ENCODE measurements around the gene IL1R1. TPM values are rescaled to one million over a fixed set of nuclear protein-coding genes. Genes with fewer than 3 reads are reported as not detected.

The IL1R1 gene
- total RNA-seq, 5 donors from 2014 or later (not counting 1 experiment from before 2014, with no cell fraction given) = 0.43 to 4.5 (median 1.7) TPM

GRCh38 chr2:102176172-102176571 lies 33.6 kb downstream of the IL1R1 start:
- DNase-seq = no peak
- no peak overlapping the region for H3K27ac Mint-ChIP-seq
- no peak overlapping the region for H3K4me3 ChIP-seq (ENCODE audit: control insufficient read depth in 1 of 2, extremely low read depth in 1 of 2, low read length in 1 of 2)
- peaks cover 0 to 3% of the 10 kb centered on the region in 2 experiments for H3K4me1 ChIP-seq (ENCODE audit: control insufficient read depth in 1 of 2, extremely low read depth in 1 of 2, insufficient read depth in 2 of 2, low read length in 2 of 2)
- H3K4me3 Mint-ChIP-seq = no peak overlapping the region
- no peak overlapping the region for H3K27ac ChIP-seq (ENCODE audit: low read length)
- 80% methylated on average over 2 of the region's 3 CpGs for WGBS (ENCODE audit: insufficient coverage)
- no peaks in the 10 kb centered on the region for H3K36me3 ChIP-seq (ENCODE audit: control insufficient read depth in 2 of 2, extremely low read depth in 1 of 2, insufficient read depth in 1 of 2, low read length in 1 of 2)
- no peak for ATAC-seq (replicated peaks in 1 of 4)
- H3K27me3 Mint-ChIP-seq = peaks cover under 1 to 5% of the 10 kb centered on the region in 2 donors
- no peaks in the 10 kb centered on the region for H3K36me3 Mint-ChIP-seq
- no peaks in the 10 kb centered on the region for H3K9me3 ChIP-seq
- no peaks in the 10 kb centered on the region for H3K9me3 Mint-ChIP-seq
- CTCF ChIA-PET = no interaction called here
- POLR2A ChIA-PET = no interaction called here
- peaks cover 8 to 16% (median 10%) of the 10 kb centered on the region in 3 donors for H3K4me1 Mint-ChIP-seq
- H3K27me3 ChIP-seq (replicated peaks in 1 of 2; ENCODE audit: control insufficient read depth in 2 of 2, extremely low read depth in 1 of 2, insufficient read depth in 2 of 2, low read length in 1 of 2) = no peaks in the 10 kb centered on the region

GRCh38 chr2:102177814-102178478 lies 35.4 kb downstream of the IL1R1 start:
- CTCF ChIA-PET = interaction anchor here in 1 of 2 donors (0.6 kb wide), 1 partner anchor 614 kb away, joined by 4 read pairs; no protein-coding TSS in a partner anchor
- no peak overlapping the region for H3K27ac Mint-ChIP-seq
- H3K4me3 Mint-ChIP-seq = no peak overlapping the region
- no peaks in the 10 kb centered on the region for H3K36me3 Mint-ChIP-seq
- Histone ChIP-seq H3K4me1 (ENCODE audit: control insufficient read depth in 1 of 2, extremely low read depth in 1 of 2, insufficient read depth in 2 of 2, low read length in 2 of 2) (peaks cover 0 to under 1% of the 10 kb centered on the region in 2 experiments), H3K27ac (ENCODE audit: low read length) (no peak overlapping the region), H3K36me3 (ENCODE audit: control insufficient read depth in 2 of 2, extremely low read depth in 1 of 2, insufficient read depth in 1 of 2, low read length in 1 of 2) (no peaks in the 10 kb centered on the region), H3K4me3 (ENCODE audit: control insufficient read depth in 1 of 2, extremely low read depth in 1 of 2, low read length in 1 of 2) (no peak overlapping the region), H3K27me3 (replicated peaks in 1 of 2; ENCODE audit: control insufficient read depth in 2 of 2, extremely low read depth in 1 of 2, insufficient read depth in 2 of 2, low read length in 1 of 2) (no peaks in the 10 kb centered on the region), H3K9me3 (no peaks in the 10 kb centered on the region)
- 67% methylated on average over 4 of the region's 7 CpGs for WGBS (ENCODE audit: insufficient coverage)
- H3K9me3 Mint-ChIP-seq = no peaks in the 10 kb centered on the region
- ATAC-seq (replicated peaks in 1 of 4) = no peak
- peaks cover 5 to 7% of the 10 kb centered on the region in 2 donors for H3K27me3 Mint-ChIP-seq
- DNase-seq = no peak
- peaks cover 1 to 9% (median 2%) of the 10 kb centered on the region in 3 donors for H3K4me1 Mint-ChIP-seq
- POLR2A ChIA-PET = no interaction called here

GRCh38 chr2:102179061-102179460 lies 36.5 kb downstream of the IL1R1 start:
- CTCF ChIA-PET = no interaction called here
- Mint-ChIP-seq H3K9me3 (no peaks in the 10 kb centered on the region), H3K27ac (no peak overlapping the region), H3K27me3 (peaks cover 5 to 7% of the 10 kb centered on the region in 2 donors), H3K4me3 (no peak overlapping the region), H3K4me1 (peaks cover 0 to 7% (median 0%) of the 10 kb centered on the region in 3 donors), H3K36me3 (no peaks in the 10 kb centered on the region)
- no peak overlapping the region for H3K27ac ChIP-seq (ENCODE audit: low read length)
- no CpG with 5 or more reads among the region's 3 CpGs for WGBS (ENCODE audit: insufficient coverage)
- DNase-seq = no peak
- H3K9me3 ChIP-seq = no peaks in the 10 kb centered on the region
- H3K4me3 ChIP-seq (ENCODE audit: control insufficient read depth in 1 of 2, extremely low read depth in 1 of 2, low read length in 1 of 2) = no peak overlapping the region
- no peaks in the 10 kb centered on the region for H3K36me3 ChIP-seq (ENCODE audit: control insufficient read depth in 2 of 2, extremely low read depth in 1 of 2, insufficient read depth in 1 of 2, low read length in 1 of 2)
- peaks cover 0 to 2% of the 10 kb centered on the region in 2 experiments for H3K27me3 ChIP-seq (replicated peaks in 1 of 2; ENCODE audit: control insufficient read depth in 2 of 2, extremely low read depth in 1 of 2, insufficient read depth in 2 of 2, low read length in 1 of 2)
- POLR2A ChIA-PET = no interaction called here
- no peak for ATAC-seq (replicated peaks in 1 of 4)
- no peaks in the 10 kb centered on the region for H3K4me1 ChIP-seq (ENCODE audit: control insufficient read depth in 1 of 2, extremely low read depth in 1 of 2, insufficient read depth in 2 of 2, low read length in 2 of 2)

- H3K27ac ChIP-seq (ENCODE audit: low read length) = no peak overlapping the region
- no peak for ATAC-seq (replicated peaks in 1 of 4)
- peaks cover 0 to 13% (median 0%) of the 10 kb centered on the region in 3 donors for H3K4me1 Mint-ChIP-seq
- no peaks in the 10 kb centered on the region for H3K9me3 ChIP-seq
- H3K27me3 Mint-ChIP-seq = peaks cover 5 to 9% of the 10 kb centered on the region in 2 donors
- no peak overlapping the region for H3K4me3 Mint-ChIP-seq
- no CpG with 5 or more reads among the region's 2 CpGs for WGBS (ENCODE audit: insufficient coverage)
- ChIA-PET CTCF (no interaction called here), POLR2A (no interaction called here)
- H3K4me1 ChIP-seq (ENCODE audit: control insufficient read depth in 1 of 2, extremely low read depth in 1 of 2, insufficient read depth in 2 of 2, low read length in 2 of 2) = no peaks in the 10 kb centered on the region
- no peaks in the 10 kb centered on the region for H3K9me3 Mint-ChIP-seq
- H3K4me3 ChIP-seq (ENCODE audit: control insufficient read depth in 1 of 2, extremely low read depth in 1 of 2, low read length in 1 of 2) = no peak overlapping the region
- H3K36me3 Mint-ChIP-seq = no peaks in the 10 kb centered on the region
- no peaks in the 10 kb centered on the region for H3K36me3 ChIP-seq (ENCODE audit: control insufficient read depth in 2 of 2, extremely low read depth in 1 of 2, insufficient read depth in 1 of 2, low read length in 1 of 2)
- H3K27me3 ChIP-seq (replicated peaks in 1 of 2; ENCODE audit: control insufficient read depth in 2 of 2, extremely low read depth in 1 of 2, insufficient read depth in 2 of 2, low read length in 1 of 2) = peaks cover 0 to 2% of the 10 kb centered on the region in 2 experiments
- no peak for DNase-seq
- no peak overlapping the region for H3K27ac Mint-ChIP-seq
Measured at GRCh38 chr2:102179788-102180686, 37.5 kb downstream of the IL1R1 start.

GRCh38 chr2:102180687-102180999 lies 38.1 kb downstream of the IL1R1 start:
- ATAC-seq (replicated peaks in 1 of 4) (no peak), DNase-seq (no peak)
- ChIA-PET POLR2A (no interaction called here), CTCF (no interaction called here)
- H3K4me1 ChIP-seq (ENCODE audit: control insufficient read depth in 1 of 2, extremely low read depth in 1 of 2, insufficient read depth in 2 of 2, low read length in 2 of 2) = no peaks in the 10 kb centered on the region
- Mint-ChIP-seq H3K36me3 (no peaks in the 10 kb centered on the region), H3K9me3 (no peaks in the 10 kb centered on the region), H3K4me1 (peaks cover 0 to 18% (median 3%) of the 10 kb centered on the region in 3 donors), H3K27ac (no peak overlapping the region), H3K27me3 (peaks cover 5 to 9% of the 10 kb centered on the region in 2 donors), H3K4me3 (no peak overlapping the region)
- H3K27me3 ChIP-seq (replicated peaks in 1 of 2; ENCODE audit: control insufficient read depth in 2 of 2, extremely low read depth in 1 of 2, insufficient read depth in 2 of 2, low read length in 1 of 2) = peaks cover 0 to 2% of the 10 kb centered on the region in 2 experiments
- no peaks in the 10 kb centered on the region for H3K9me3 ChIP-seq
- WGBS (ENCODE audit: insufficient coverage) = no CpG with 5 or more reads among the region's 1 CpG
- no peak overlapping the region for H3K4me3 ChIP-seq (ENCODE audit: control insufficient read depth in 1 of 2, extremely low read depth in 1 of 2, low read length in 1 of 2)
- no peak overlapping the region for H3K27ac ChIP-seq (ENCODE audit: low read length)
- no peaks in the 10 kb centered on the region for H3K36me3 ChIP-seq (ENCODE audit: control insufficient read depth in 2 of 2, extremely low read depth in 1 of 2, insufficient read depth in 1 of 2, low read length in 1 of 2)

- Histone ChIP-seq H3K27me3 (replicated peaks in 1 of 2; ENCODE audit: control insufficient read depth in 2 of 2, extremely low read depth in 1 of 2, insufficient read depth in 2 of 2, low read length in 1 of 2) (peaks cover 0 to 2% of the 10 kb centered on the region in 2 experiments), H3K36me3 (ENCODE audit: control insufficient read depth in 2 of 2, extremely low read depth in 1 of 2, insufficient read depth in 1 of 2, low read length in 1 of 2) (no peaks in the 10 kb centered on the region), H3K4me3 (ENCODE audit: control insufficient read depth in 1 of 2, extremely low read depth in 1 of 2, low read length in 1 of 2) (no peak overlapping the region), H3K9me3 (no peaks in the 10 kb centered on the region), H3K4me1 (ENCODE audit: control insufficient read depth in 1 of 2, extremely low read depth in 1 of 2, insufficient read depth in 2 of 2, low read length in 2 of 2) (no peaks in the 10 kb centered on the region), H3K27ac (ENCODE audit: low read length) (no peak overlapping the region)
- Mint-ChIP-seq H3K36me3 (no peaks in the 10 kb centered on the region), H3K9me3 (no peaks in the 10 kb centered on the region), H3K4me1 (peaks cover 0 to 18% (median 4%) of the 10 kb centered on the region in 3 donors), H3K27me3 (peaks cover 5 to 9% of the 10 kb centered on the region in 2 donors), H3K4me3 (no peak overlapping the region), H3K27ac (no peak overlapping the region)
- ATAC-seq (replicated peaks in 1 of 4) (no peak), DNase-seq (no peak)
- POLR2A ChIA-PET = no interaction called here
- WGBS (ENCODE audit: insufficient coverage) = no CpG with 5 or more reads among the region's 5 CpGs
- CTCF ChIA-PET = interaction anchor here in 1 of 2 donors (0.6 kb wide), 1 partner anchor 31 kb away, joined by 3 read pairs; no protein-coding TSS in a partner anchor
Measured at GRCh38 chr2:102181376-102181775, 38.8 kb downstream of the IL1R1 start.
